Activated CD8-positive, alpha-beta T cell treated with anti-CD3 and anti-CD28 coated beads for 36 hours (primary cell): ENCODE measurements around the gene SOX5. TPM values are rescaled to one million over a fixed set of nuclear protein-coding genes. Genes with fewer than 3 reads are reported as not detected.

Experiments used
- ATAC-seq: fragments of 200-7000 bp; cut with Tn5 transposase; one replicate; pipeline ENCODE4 v1.10.0; 2021; ENCODE audit warnings: mild to moderate bottlenecking, moderate library complexity
- CTCF ChIA-PET: fragments of 350-600 bp; sonication (Branson Sonifier 250); formaldehyde crosslinking; loops from one replicate; lab custom pipeline; 2021; ENCODE audit warnings: antibody characterized with exemption; lab: Charles Lee
- POLR2A ChIA-PET: fragments of 350-600 bp; sonication (Branson Sonifier 250); formaldehyde crosslinking; loops from one replicate; lab custom pipeline; 2021; ENCODE audit warnings: antibody characterized with exemption; lab: Charles Lee
- DNase-seq: peaks from one replicate; pipeline ENCODE4 v3.0.0-alpha.2; 2020
- H3K27ac Mint-ChIP-seq: one replicate; pipeline ENCODE4 v1.8.0; 2021; ENCODE audit warnings: mild to moderate bottlenecking, mixed read lengths
- H3K27me3 Mint-ChIP-seq: one replicate; pipeline ENCODE4 v1.8.0; 2021; ENCODE audit warnings: mixed read lengths
- H3K36me3 Mint-ChIP-seq: one replicate; pipeline ENCODE4 v1.8.0; 2021; ENCODE audit warnings: low read depth, mixed read lengths
- H3K4me1 Mint-ChIP-seq: one replicate; pipeline ENCODE4 v1.8.0; 2021; ENCODE audit warnings: low read depth, mixed read lengths
- H3K4me3 Mint-ChIP-seq: one replicate; pipeline ENCODE4 v1.8.0; 2021; ENCODE audit warnings: mild to moderate bottlenecking, moderate library complexity, mixed read lengths
- H3K9me3 Mint-ChIP-seq: one replicate; pipeline ENCODE4 v1.8.0; 2021; ENCODE audit warnings: mixed read lengths
- CTCF ChIP-seq: fragments of 200-600 bp; IDR thresholded peaks from one replicate; pipeline ENCODE4 v1.8.0; 2022; ENCODE audit warnings: antibody characterized with exemption, mild to moderate bottlenecking
- intact Hi-C: fragments of 100-400 bp; cut with micrococcal nuclease; formaldehyde crosslinking; loops from one replicate; pipeline ENCODE4 v1.10.0; 2022
- total RNA-seq, 2 experiments: library from RNA; stranded (reverse); gene quantifications; one replicate each; pipeline ENCODE4 v1.2.3, GENCODE V29; 2021

SOX5 gene
- total RNA-seq, 2 experiments from 2014 or later = not detected

DNA sequence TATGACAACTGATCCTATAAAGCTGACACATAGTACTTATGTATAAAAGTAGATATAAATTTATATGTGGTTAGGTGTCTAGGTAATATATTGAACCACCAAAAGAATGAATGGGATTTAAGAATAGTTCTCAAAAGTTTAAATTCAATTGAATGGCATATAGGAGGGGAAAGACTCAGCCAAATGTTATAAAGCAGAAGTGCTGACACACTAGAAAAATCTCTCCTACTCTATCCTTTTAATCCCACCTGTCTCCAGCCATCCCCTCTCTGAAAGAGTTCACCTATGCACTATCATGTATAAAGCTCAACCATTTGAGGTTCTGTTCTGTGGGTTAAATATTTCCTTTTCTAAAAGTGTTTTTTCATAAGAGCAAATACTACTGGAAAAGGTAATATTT is 400.7 kb downstream of the SOX5 start:
- intact Hi-C loops = no loop called here
- CTCF ChIA-PET = no interaction called here
- Mint-ChIP-seq H3K36me3 (no peaks in the 10 kb centered on the region), H3K9me3 (peaks cover 2% of the 10 kb centered on the region), H3K27me3 (no peaks in the 10 kb centered on the region), H3K4me1 (no peaks in the 10 kb centered on the region), H3K27ac (no peak overlapping the region), H3K4me3 (no peak overlapping the region)
- DNase-seq = no peak
- ATAC-seq = no peak
- POLR2A ChIA-PET = no interaction called here
- no peak for TF ChIP-seq CTCF

DNA sequence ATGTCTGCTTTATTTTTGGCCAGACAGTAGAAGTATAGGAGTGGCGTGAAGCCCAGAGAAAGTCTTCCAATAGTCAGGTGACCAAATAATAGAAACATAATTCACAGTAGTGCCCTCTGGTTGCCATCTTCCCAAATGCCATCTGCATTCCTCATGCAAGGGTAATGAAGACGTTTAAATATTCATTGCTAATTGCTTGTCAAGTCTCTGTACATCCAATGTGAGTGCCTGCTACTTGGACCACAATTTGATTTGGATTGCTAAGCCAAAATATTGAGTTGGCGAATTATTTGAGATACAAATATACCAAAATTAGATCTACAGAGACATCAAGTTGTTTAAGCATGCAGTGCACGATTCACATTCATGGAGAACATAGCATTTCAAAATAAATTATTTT is 402.7 kb downstream of the SOX5 start:
- Mint-ChIP-seq H3K27ac (no peak overlapping the region), H3K4me3 (no peak overlapping the region), H3K9me3 (no peaks in the 10 kb centered on the region), H3K4me1 (no peaks in the 10 kb centered on the region), H3K36me3 (no peaks in the 10 kb centered on the region), H3K27me3 (no peaks in the 10 kb centered on the region)
- ChIA-PET CTCF (no interaction called here), POLR2A (no interaction called here)
- DNase-seq = no peak
- no peak for TF ChIP-seq CTCF
- intact Hi-C loops = no loop called here
- ATAC-seq = no peak

- peaks cover 2% of the 10 kb centered on the region for H3K9me3 Mint-ChIP-seq
- ChIA-PET CTCF (no interaction called here), POLR2A (no interaction called here)
- no peak for DNase-seq
- H3K4me3 Mint-ChIP-seq = no peak overlapping the region
- intact Hi-C loops = no loop called here
- TF ChIP-seq CTCF = no peak
- H3K27ac Mint-ChIP-seq = no peak overlapping the region
- no peak for ATAC-seq
- H3K27me3 Mint-ChIP-seq = no peaks in the 10 kb centered on the region
- H3K4me1 Mint-ChIP-seq = no peaks in the 10 kb centered on the region
- no peaks in the 10 kb centered on the region for H3K36me3 Mint-ChIP-seq
Observed at GRCh38 chr12:23543767-23544166, 405.7 kb downstream of the SOX5 start.

GRCh38 chr12:23542187-23542586 is 407.3 kb downstream of the SOX5 start:
- no peaks in the 10 kb centered on the region for H3K36me3 Mint-ChIP-seq
- CTCF ChIA-PET = no interaction called here
- POLR2A ChIA-PET = no interaction called here
- intact Hi-C loops = no loop called here
- no peak overlapping the region for H3K27ac Mint-ChIP-seq
- H3K4me3 Mint-ChIP-seq = no peak overlapping the region
- DNase-seq (no peak), ATAC-seq (no peak)
- peaks cover 4% of the 10 kb centered on the region for H3K9me3 Mint-ChIP-seq
- no peak for TF ChIP-seq CTCF
- no peaks in the 10 kb centered on the region for H3K27me3 Mint-ChIP-seq
- no peaks in the 10 kb centered on the region for H3K4me1 Mint-ChIP-seq

- peaks cover 4% of the 10 kb centered on the region for H3K9me3 Mint-ChIP-seq
- H3K4me1 Mint-ChIP-seq = no peaks in the 10 kb centered on the region
- TF ChIP-seq CTCF = no peak
- H3K36me3 Mint-ChIP-seq = no peaks in the 10 kb centered on the region
- ChIA-PET POLR2A (no interaction called here), CTCF (no interaction called here)
- ATAC-seq = no peak
- no peak overlapping the region for H3K27ac Mint-ChIP-seq
- H3K4me3 Mint-ChIP-seq = no peak overlapping the region
- no peaks in the 10 kb centered on the region for H3K27me3 Mint-ChIP-seq
- intact Hi-C loops = no loop called here
- DNase-seq = no peak
Observed at GRCh38 chr12:23540572-23540971, 408.9 kb downstream of the SOX5 start.
